Suprapubic skin (tissue), 3 donors: ENCODE results near the gene CGB2.
"Not testable (repeated sequence)": the region's sequence is repeated elsewhere in the genome, so short reads cannot be mapped to it uniquely, and the experiment has no call there.

ENCODE experiments used
- CTCF ChIP-seq, 2 donors: fragments of 200-600 bp in 1 of 2; fragments of 450-650 bp in 1 of 2; sonication (generic) in 1 of 2; IDR thresholded peaks; one replicate each; pipeline ENCODE4 v1.5.1; 2016 to 2019; ENCODE audit warnings: antibody characterized with exemption in 2 of 2, mild to moderate bottlenecking in 1 of 2, moderate library complexity in 1 of 2
- POLR2A ChIP-seq, 2 donors: fragments of 450-650 bp; IDR thresholded peaks; one replicate each; pipeline ENCODE4 v1.6.1; 2017; ENCODE audit warnings: antibody characterized with exemption in 2 of 2, mild to moderate bottlenecking in 2 of 2, moderate library complexity in 2 of 2

- not testable (repeated sequence) for TF ChIP-seq CTCF, POLR2A (IDR thresholded peaks at IDR 0.05)
These were observed 11.9 kb downstream of the CGB2 start, which contains the start of gene CGB5 for GRCh38 chr19:49043548-49043947.
